HEK293 (cell line): ENCODE data around the gene REV3L.
"Not testable (repeated sequence)": the region's sequence is repeated elsewhere in the genome, so short reads cannot be mapped to it uniquely, and the experiment has no call there.

Experiments
- CTCF ChIA-PET: fragments of 350-600 bp; formaldehyde crosslinking; extraction: SDS; loops from one replicate; lab custom pipeline; 2021; ENCODE audit warnings: antibody characterized with exemption; lab: Yijun Ruan, JAX
- POLR2A ChIA-PET: fragments of 300-600 bp; formaldehyde crosslinking; extraction: SDS; loops from one replicate; lab custom pipeline; 2020; ENCODE audit warnings: antibody characterized with exemption, inconsistent platforms; lab: Yijun Ruan, JAX
- H3K27ac ChIP-seq: fragments of 200-500 bp; sonication (Bioruptor generic); 2 replicates; pipeline ENCODE4 v1.5.1; 2014; ENCODE audit warnings: low read depth, low read length, control low read depth, inconsistent platforms; ENCODE audit errors: extremely low read depth
- H3K36me3 ChIP-seq, 2 experiments: fragments of 200-500 bp in 1 of 2; sonication (Bioruptor generic) in 1 of 2; 1 replicate in 1 of 2; 2 replicates in 1 of 2; pipeline ENCODE4 v1.5.1; 2014 to 2017; ENCODE audit warnings: inconsistent platforms in 2 of 2, low read length in 2 of 2; ENCODE audit not compliant: control insufficient read depth in 2 of 2, insufficient read depth in 1 of 2
- H3K4me1 ChIP-seq: fragments of 200-500 bp; sonication (Bioruptor generic); 2 replicates; pipeline ENCODE4 v1.5.1; 2014; ENCODE audit warnings: mild to moderate bottlenecking, low read length, inconsistent platforms; ENCODE audit not compliant: control insufficient read depth, insufficient read depth
- H3K4me3 ChIP-seq: 2 replicates; pipeline ENCODE4 v1.5.1; 2011; ENCODE audit warnings: low read depth, mild to moderate bottlenecking, control low read depth, low read length, moderate library complexity
- H3K9me3 ChIP-seq: fragments of 200-500 bp; sonication (Bioruptor generic); 2 replicates; pipeline ENCODE4 v1.5.1; 2014; ENCODE audit warnings: low read depth, low read length, inconsistent platforms; ENCODE audit not compliant: control insufficient read depth, insufficient read depth
- MEIS1 ChIP-seq: sonication (generic); formaldehyde crosslinking; IDR thresholded peaks from 2 replicates; pipeline ENCODE4 v1.8.1; 2022; ENCODE audit warnings: missing genetic modification reagents, mild to moderate bottlenecking, borderline replicate concordance
- MZF1 ChIP-seq: fragments of 450-650 bp; formaldehyde crosslinking; IDR thresholded peaks from 2 replicates; pipeline ENCODE4 v1.5.1; 2017; ENCODE audit warnings: missing biosample characterization, missing genetic modification characterization, borderline replicate concordance
- OSR2 ChIP-seq: fragments of 450-650 bp; formaldehyde crosslinking; IDR thresholded peaks from 2 replicates; pipeline ENCODE4 v1.5.1; 2016; ENCODE audit warnings: missing biosample characterization, missing genetic modification characterization
- SETDB1 ChIP-seq: IDR thresholded peaks from one replicate; pipeline ENCODE4 v1.6.1; 2017; ENCODE audit warnings: mild to moderate bottlenecking, low read length, moderate library complexity, mixed read lengths; ENCODE audit not compliant: insufficient read length
- SP2 ChIP-seq: fragments of 450-650 bp; formaldehyde crosslinking; IDR thresholded peaks from 2 replicates; pipeline ENCODE4 v1.5.1; 2016; ENCODE audit warnings: missing biosample characterization, missing genetic modification characterization
- TCF7L2 ChIP-seq: IDR thresholded peaks from 2 replicates; pipeline ENCODE4 v1.6.1; 2011; ENCODE audit warnings: low read depth, mild to moderate bottlenecking, inconsistent platforms, low read length, moderate library complexity, borderline replicate concordance
- ZNF394 ChIP-seq: fragments of 450-650 bp; formaldehyde crosslinking; IDR thresholded peaks from 2 replicates; pipeline ENCODE4 v1.5.1; 2016; ENCODE audit warnings: missing biosample characterization, missing genetic modification characterization, mild to moderate bottlenecking, moderate library complexity, borderline replicate concordance
- ZNF404 ChIP-seq: fragments of 450-650 bp; formaldehyde crosslinking; IDR thresholded peaks from 2 replicates; pipeline ENCODE4 v1.5.1; 2017; ENCODE audit warnings: missing biosample characterization, missing genetic modification characterization
- ZNF529 ChIP-seq: fragments of 450-650 bp; formaldehyde crosslinking; IDR thresholded peaks from 2 replicates; pipeline ENCODE4 v1.5.1; 2017; ENCODE audit warnings: missing genetic modification characterization, missing biosample characterization; ENCODE audit not compliant: insufficient replicate concordance
- ZNF561 ChIP-seq: fragments of 450-650 bp; IDR thresholded peaks from 2 replicates; pipeline ENCODE4 v1.5.1; 2018; ENCODE audit warnings: missing biosample characterization, missing genetic modification characterization, borderline replicate concordance
- ZNF843 ChIP-seq: fragments of 450-650 bp; formaldehyde crosslinking; IDR thresholded peaks from 2 replicates; pipeline ENCODE4 v1.5.1; 2016; ENCODE audit warnings: missing biosample characterization, missing genetic modification characterization
- TF ChIP-seq, protein P1 (sequence below): fragments of 450-650 bp; formaldehyde crosslinking; conservative IDR thresholded peaks from 2 replicates; pipeline ENCODE4 v1.5.1; 2016; ENCODE audit warnings: low read depth, missing biosample characterization, missing genetic modification characterization
- TF ChIP-seq, protein P2 (sequence below): fragments of 450-650 bp; formaldehyde crosslinking; IDR thresholded peaks from 2 replicates; pipeline ENCODE4 v1.5.1; 2016; ENCODE audit warnings: missing biosample characterization, missing genetic modification characterization, borderline replicate concordance
- TF ChIP-seq, protein P3 (sequence below): fragments of 450-650 bp; formaldehyde crosslinking; IDR thresholded peaks from 2 replicates; pipeline ENCODE4 v1.5.1; 2016; ENCODE audit warnings: missing biosample characterization, missing genetic modification characterization

The REV3L gene

DNA sequence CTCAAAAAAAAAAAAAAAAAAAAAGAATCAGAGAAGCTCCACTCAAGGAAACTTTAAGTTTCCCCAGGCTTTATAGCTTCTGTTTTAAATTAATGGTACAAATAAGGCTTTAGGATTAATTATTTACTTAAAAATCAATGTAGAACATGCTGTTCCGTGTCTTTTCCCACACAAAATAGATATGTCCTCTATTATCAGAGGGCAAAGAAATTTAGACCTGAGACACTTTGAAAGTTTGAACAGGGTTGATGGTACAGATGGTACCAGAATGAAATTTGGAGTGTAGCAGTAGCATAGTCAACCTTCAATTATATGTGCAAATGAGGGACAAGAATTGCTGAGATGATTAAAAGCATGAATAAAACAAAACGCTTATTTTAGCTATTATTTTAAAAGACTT, 32.2 kb upstream of the REV3L start (continued):
- TF ChIP-seq, protein P1, sequence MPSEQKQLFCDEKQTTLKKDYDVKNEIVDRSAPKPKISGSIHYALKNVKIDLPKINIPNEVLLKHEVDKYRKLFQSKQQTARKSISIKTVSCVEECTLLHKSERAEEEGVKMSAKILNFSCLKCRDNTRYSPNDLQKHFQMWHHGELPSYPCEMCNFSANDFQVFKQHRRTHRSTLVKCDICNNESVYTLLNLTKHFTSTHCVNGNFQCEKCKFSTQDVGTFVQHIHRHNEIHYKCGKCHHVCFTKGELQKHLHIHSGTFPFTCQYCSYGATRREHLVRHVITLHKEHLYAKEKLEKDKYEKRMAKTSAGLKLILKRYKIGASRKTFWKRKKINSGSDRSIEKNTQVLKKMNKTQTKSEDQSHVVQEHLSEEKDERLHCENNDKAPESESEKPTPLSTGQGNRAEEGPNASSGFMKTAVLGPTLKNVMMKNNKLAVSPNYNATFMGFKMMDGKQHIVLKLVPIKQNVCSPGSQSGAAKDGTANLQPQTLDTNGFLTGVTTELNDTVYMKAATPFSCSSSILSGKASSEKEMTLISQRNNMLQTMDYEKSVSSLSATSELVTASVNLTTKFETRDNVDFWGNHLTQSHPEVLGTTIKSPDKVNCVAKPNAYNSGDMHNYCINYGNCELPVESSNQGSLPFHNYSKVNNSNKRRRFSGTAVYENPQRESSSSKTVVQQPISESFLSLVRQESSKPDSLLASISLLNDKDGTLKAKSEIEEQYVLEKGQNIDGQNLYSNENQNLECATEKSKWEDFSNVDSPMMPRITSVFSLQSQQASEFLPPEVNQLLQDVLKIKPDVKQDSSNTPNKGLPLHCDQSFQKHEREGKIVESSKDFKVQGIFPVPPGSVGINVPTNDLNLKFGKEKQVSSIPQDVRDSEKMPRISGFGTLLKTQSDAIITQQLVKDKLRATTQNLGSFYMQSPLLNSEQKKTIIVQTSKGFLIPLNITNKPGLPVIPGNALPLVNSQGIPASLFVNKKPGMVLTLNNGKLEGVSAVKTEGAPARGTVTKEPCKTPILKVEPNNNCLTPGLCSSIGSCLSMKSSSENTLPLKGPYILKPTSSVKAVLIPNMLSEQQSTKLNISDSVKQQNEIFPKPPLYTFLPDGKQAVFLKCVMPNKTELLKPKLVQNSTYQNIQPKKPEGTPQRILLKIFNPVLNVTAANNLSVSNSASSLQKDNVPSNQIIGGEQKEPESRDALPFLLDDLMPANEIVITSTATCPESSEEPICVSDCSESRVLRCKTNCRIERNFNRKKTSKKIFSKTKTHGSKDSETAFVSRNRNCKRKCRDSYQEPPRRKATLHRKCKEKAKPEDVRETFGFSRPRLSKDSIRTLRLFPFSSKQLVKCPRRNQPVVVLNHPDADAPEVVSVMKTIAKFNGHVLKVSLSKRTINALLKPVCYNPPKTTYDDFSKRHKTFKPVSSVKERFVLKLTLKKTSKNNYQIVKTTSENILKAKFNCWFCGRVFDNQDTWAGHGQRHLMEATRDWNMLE (tag by site-specific recombination), result no peak
- TF ChIP-seq SP2 (tag by site-specific recombination), result no peak

DNA sequence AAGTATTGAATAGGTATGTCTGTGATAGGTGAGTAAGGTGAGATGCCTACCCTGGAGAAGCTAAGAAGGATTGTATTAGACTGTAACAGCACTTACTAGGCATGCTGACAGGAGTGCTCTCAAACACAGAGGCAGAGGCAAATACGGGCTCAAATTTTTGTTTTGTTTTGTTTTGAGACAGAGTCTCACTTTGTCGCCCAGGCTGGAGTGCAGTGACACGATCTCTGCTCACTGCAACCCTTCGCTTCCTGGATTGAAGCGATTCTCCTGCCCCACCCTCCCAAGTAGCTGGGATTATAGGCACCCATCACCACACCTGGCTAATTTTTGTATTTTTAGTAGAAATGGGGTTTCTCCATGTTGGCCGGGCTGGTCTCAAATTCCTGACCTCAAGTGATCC, 31.5 kb upstream of the REV3L start:
- H3K27ac ChIP-seq, H3K36me3 ChIP-seq, H3K4me3 ChIP-seq, POLR2A ChIA-PET, H3K4me1 ChIP-seq, H3K9me3 ChIP-seq: not testable (repeated sequence)
- CTCF ChIA-PET, result interaction anchor here (0.8 kb wide), 1 partner anchor 16 kb away, joined by 3 read pairs; no protein-coding TSS in a partner anchor

DNA sequence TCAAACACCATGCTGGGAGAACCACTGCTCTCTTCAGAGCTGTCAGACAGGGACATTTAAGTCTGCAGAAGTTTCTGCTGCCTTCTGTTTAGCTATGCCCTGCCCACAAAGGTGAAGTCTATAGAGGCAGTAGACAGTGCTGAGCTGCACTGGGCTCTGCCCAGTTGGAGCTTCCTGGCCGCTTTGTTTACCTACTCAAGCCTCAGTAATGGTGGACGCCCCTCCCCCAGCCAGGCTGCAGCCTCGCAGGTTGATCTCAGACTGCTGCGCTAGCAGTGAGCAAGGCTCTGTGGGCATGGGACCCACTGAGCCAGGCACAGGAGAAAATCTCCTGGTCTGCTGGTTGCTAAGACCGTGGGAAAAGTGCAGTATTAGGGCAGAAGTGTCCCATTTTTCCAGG, 24.2 kb upstream of the REV3L start:
- H3K9me3 ChIP-seq, H3K36me3 ChIP-seq, H3K4me1 ChIP-seq, H3K4me3 ChIP-seq, H3K27ac ChIP-seq: not testable (repeated sequence)
- POLR2A ChIA-PET, result interaction anchor here (0.6 to 0.7 kb wide), 2 partner anchors 71 to 95 kb away, joined by 3 read pairs; no protein-coding TSS in a partner anchor
- CTCF ChIA-PET, result interaction anchor here (0.6 kb wide), 1 partner anchor 20 kb away, joined by 3 read pairs; no protein-coding TSS in a partner anchor

DNA sequence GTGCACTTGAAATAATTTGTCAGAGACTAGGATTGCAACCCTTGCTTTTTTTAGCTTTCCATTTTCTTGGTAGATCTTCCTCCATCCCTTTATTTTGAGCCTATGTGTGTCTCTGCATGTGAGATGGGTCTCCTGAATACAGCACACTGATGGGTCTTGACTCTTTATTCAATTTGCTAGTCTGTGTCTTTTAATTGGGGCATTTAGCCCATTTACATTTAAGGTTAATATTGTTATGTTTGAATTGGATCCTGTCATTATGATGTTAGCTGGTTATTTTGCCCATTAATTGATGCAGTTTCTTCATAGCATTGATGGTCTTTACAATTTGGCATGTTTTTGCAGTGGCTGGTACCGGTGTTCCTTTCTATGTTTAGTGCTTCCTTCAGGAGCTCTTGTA, 22.5 kb upstream of the REV3L start:
- H3K27ac ChIP-seq, H3K4me1 ChIP-seq, H3K4me3 ChIP-seq, POLR2A ChIA-PET, H3K9me3 ChIP-seq, H3K36me3 ChIP-seq: not testable (repeated sequence)
- TF ChIP-seq ZNF529 (tag by site-specific recombination), result peak; percentile 85
- peak; percentile 54 for TF ChIP-seq SETDB1
- CTCF ChIA-PET, result interaction anchor here (0.6 to 1.2 kb wide), 2 partner anchors 20 to 978 kb away, joined by 3 read pairs; no protein-coding TSS in a partner anchor

DNA sequence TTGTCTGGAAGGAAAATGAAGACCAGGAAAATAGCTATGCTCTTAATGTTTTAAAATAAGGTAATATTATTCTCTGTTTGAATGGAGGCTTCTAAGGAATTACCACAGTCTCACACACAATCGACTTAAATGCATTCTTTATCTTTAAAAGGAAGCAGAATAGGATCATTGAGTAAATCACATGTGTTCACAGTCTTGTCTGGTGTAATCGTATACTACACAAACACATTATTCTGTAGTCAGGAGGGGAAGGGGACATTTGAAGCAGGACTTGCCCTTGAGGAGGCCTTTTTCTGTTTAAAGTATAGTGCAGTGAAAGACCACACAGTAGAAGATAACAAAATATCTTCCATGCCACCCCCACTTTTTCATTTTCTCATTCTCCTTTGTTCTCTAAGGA, 20.6 kb upstream of the REV3L start:
- no peak overlapping the region for H3K27ac ChIP-seq
- H3K36me3 ChIP-seq, result no peaks in the 10 kb centered on the region
- CTCF ChIA-PET, result interaction anchor here (1.2 kb wide), 1 partner anchor 9 kb away, joined by 4 read pairs; no protein-coding TSS in a partner anchor
- no peaks in the 10 kb centered on the region for H3K9me3 ChIP-seq
- no peak overlapping the region for H3K4me3 ChIP-seq
- peaks cover 7% of the 10 kb centered on the region; the same call in 1 of the 2 replicates for H3K4me1 ChIP-seq
- POLR2A ChIA-PET, result interaction anchor here (0.9 to 1.9 kb wide), 2 partner anchors 20 to 102 kb away, joined by 4 to 12 read pairs; partner anchors contain the start of genes REV3L and TRAF3IP2
- TF ChIP-seq ZNF843 (tag by site-specific recombination), result peak; percentile 62; the same call in 1 of the 2 replicates
- peak; percentile 73 for TF ChIP-seq TCF7L2
- no peak for TF ChIP-seq ZNF404
- TF ChIP-seq MEIS1 (CRISPR knock-in tag), result peak; percentile 26; the same call in 1 of the 2 replicates
- TF ChIP-seq, protein P2, sequence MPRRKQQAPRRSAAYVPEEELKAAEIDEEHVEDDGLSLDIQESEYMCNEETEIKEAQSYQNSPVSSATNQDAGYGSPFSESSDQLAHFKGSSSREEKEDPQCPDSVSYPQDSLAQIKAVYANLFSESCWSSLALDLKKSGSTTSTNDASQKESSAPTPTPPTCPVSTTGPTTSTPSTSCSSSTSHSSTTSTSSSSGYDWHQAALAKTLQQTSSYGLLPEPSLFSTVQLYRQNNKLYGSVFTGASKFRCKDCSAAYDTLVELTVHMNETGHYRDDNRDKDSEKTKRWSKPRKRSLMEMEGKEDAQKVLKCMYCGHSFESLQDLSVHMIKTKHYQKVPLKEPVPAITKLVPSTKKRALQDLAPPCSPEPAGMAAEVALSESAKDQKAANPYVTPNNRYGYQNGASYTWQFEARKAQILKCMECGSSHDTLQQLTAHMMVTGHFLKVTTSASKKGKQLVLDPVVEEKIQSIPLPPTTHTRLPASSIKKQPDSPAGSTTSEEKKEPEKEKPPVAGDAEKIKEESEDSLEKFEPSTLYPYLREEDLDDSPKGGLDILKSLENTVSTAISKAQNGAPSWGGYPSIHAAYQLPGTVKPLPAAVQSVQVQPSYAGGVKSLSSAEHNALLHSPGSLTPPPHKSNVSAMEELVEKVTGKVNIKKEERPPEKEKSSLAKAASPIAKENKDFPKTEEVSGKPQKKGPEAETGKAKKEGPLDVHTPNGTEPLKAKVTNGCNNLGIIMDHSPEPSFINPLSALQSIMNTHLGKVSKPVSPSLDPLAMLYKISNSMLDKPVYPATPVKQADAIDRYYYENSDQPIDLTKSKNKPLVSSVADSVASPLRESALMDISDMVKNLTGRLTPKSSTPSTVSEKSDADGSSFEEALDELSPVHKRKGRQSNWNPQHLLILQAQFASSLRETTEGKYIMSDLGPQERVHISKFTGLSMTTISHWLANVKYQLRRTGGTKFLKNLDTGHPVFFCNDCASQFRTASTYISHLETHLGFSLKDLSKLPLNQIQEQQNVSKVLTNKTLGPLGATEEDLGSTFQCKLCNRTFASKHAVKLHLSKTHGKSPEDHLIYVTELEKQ (tag by site-specific recombination), result no peak
- TF ChIP-seq OSR2, result peak; percentile 78
- TF ChIP-seq, protein P3, sequence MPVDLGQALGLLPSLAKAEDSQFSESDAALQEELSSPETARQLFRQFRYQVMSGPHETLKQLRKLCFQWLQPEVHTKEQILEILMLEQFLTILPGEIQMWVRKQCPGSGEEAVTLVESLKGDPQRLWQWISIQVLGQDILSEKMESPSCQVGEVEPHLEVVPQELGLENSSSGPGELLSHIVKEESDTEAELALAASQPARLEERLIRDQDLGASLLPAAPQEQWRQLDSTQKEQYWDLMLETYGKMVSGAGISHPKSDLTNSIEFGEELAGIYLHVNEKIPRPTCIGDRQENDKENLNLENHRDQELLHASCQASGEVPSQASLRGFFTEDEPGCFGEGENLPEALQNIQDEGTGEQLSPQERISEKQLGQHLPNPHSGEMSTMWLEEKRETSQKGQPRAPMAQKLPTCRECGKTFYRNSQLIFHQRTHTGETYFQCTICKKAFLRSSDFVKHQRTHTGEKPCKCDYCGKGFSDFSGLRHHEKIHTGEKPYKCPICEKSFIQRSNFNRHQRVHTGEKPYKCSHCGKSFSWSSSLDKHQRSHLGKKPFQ (tag by site-specific recombination), result 0 out of 2 replicates have a peak, but pooled peaks have one; percentile 23
- TF ChIP-seq ZNF561 (tag by site-specific recombination), result 0 out of 2 replicates have a peak, but pooled peaks have one; percentile 19
- TF ChIP-seq ZNF394, result no peak
- peak; percentile 81; the same call in 1 of the 2 replicates for TF ChIP-seq MZF1
